Measurements from ENCODE around the gene MINDY4. TPM values are rescaled to one million over a fixed set of nuclear protein-coding genes. Genes with fewer than 3 reads are reported as not detected.

MINDY4 gene
- total RNA-seq, 1 donor from 2014 or later, result 3.8 TPM

DNA sequence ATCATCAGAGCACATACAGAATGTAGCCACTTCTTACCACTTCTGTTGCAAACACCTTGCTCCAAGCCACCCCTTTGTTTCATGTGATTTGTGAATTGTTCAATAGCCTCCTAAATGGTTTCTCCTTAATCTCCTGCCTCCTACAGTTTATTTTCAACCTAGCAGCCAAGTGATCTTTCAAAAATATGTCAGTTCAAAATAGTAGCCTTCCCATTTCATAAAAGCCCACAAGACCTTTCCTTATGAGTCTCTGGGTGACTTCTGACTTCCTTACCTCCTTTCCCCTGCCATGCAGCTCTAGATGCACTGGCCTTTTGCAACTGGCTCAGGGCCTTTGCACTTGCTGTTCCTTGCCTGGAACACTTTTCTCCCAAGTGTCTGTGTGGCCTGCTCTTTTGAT lies 4.8 kb downstream of the MINDY4 start:
- Histone ChIP-seq H3K36me3 (peaks cover 6% of the 10 kb centered on the region), H3K4me1 (peaks cover 56% of the 10 kb centered on the region), H3K9me3 (replicated peaks) (no peaks in the 10 kb centered on the region), H3K27me3 (ENCODE audit: low read depth) (no peaks in the 10 kb centered on the region), H3K27ac (replicated peaks) (no peak overlapping the region), H3K4me3 (no peak overlapping the region)
- TF ChIP-seq, protein P1, sequence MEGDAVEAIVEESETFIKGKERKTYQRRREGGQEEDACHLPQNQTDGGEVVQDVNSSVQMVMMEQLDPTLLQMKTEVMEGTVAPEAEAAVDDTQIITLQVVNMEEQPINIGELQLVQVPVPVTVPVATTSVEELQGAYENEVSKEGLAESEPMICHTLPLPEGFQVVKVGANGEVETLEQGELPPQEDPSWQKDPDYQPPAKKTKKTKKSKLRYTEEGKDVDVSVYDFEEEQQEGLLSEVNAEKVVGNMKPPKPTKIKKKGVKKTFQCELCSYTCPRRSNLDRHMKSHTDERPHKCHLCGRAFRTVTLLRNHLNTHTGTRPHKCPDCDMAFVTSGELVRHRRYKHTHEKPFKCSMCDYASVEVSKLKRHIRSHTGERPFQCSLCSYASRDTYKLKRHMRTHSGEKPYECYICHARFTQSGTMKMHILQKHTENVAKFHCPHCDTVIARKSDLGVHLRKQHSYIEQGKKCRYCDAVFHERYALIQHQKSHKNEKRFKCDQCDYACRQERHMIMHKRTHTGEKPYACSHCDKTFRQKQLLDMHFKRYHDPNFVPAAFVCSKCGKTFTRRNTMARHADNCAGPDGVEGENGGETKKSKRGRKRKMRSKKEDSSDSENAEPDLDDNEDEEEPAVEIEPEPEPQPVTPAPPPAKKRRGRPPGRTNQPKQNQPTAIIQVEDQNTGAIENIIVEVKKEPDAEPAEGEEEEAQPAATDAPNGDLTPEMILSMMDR (IDR thresholded peaks at IDR 0.05; ENCODE audit: borderline replicate concordance), result no peak
- intact Hi-C loops (cut with micrococcal nuclease), result no loop called here
- no peak for DNase-seq

DNA sequence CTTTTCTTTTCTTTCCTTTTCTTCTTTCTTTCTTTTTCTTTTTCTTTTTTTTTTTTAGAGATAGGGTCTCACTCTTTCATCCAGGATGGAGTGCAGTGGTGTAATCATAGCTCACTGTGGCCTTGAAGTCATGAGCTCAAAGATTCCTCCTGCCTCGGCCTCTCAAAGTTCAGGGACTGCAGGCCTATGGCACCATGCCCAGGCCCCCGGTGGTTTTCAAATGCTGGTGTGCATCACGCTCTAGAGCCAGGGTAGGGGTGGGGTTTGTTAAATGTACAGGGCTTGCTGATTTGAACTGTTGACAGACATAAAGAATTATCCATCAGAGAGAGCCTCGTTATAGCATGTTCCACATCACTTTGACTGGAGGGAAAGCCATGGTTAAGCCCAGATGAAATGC lies 5.8 kb downstream of the MINDY4 start:
- Histone ChIP-seq H3K36me3 (peaks cover 6% of the 10 kb centered on the region), H3K27me3 (ENCODE audit: low read depth) (no peaks in the 10 kb centered on the region), H3K27ac (replicated peaks) (no peak overlapping the region), H3K9me3 (replicated peaks) (no peaks in the 10 kb centered on the region), H3K4me3 (no peak overlapping the region), H3K4me1 (peaks cover 46% of the 10 kb centered on the region)
- intact Hi-C loops (cut with micrococcal nuclease), result no loop called here
- no peak for DNase-seq
- TF ChIP-seq, protein P1 (IDR thresholded peaks at IDR 0.05; ENCODE audit: borderline replicate concordance), result no peak

DNA sequence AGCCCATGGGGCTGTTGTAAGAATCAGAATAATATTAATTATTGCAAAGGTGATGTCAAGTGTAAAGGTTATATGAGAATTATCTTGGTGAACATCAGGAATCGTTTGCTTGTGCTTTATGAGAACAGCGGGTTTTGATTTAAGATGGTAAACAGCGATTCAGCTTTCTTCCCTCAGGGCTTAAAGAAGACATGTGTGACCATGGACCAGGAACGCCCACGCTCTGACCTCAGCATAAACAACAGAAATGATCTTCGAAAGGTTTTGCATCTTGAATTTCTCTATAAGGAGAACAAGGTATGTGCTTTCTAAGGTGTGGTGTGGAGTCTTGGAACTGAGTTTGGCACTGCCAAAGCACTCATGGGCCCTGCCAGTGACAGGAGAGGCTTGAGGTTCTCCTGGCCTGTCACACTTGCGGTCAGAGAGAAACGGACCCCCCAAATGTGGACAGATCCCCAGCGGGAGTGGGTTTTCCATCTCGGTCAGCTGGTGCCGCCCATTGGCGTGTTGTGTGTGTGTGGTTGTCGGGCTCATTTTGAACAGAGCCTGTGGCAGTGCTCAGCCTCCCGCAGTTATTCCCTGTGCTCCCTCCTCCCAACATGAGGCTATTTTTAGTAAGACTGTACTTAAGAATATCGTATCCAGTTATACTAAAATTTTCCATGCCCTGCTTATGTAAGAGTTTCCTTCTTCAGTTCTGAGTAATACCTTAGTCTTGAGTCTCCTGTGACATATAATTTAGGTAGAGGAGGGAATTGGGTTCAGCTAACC lies 7.2 kb downstream of the MINDY4 start:
- Histone ChIP-seq H3K4me1 (peaks cover 31% of the 10 kb centered on the region), H3K9me3 (replicated peaks) (no peaks in the 10 kb centered on the region), H3K27ac (replicated peaks) (peak overlapping the region; percentile 68), H3K27me3 (ENCODE audit: low read depth) (no peaks in the 10 kb centered on the region), H3K4me3 (peak overlapping the region; percentile 22), H3K36me3 (peaks cover 21% of the 10 kb centered on the region)
- no peak for DNase-seq
- TF ChIP-seq, protein P1 (IDR thresholded peaks at IDR 0.05; ENCODE audit: borderline replicate concordance), result no peak
- intact Hi-C loops (cut with micrococcal nuclease), result no loop called here

DNA sequence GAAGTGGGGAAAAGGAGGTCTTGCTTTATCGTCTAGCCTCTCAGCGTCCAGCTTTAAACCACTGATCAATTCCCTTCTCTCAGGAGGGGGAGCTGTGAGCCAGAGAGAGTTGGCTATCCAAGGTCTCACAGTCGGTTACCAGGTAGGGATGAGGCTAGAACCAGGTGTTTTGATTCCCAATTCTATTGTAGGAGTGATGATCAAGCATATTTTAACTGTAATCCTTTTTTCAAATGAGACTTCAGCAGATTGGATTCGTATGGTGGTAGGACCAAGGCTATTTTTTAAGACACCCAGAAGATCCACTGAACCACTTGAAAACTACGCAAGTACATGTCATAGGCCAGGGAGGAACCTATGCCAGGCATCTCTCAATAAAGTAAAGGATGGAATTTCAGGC lies 8.4 kb downstream of the MINDY4 start:
- Histone ChIP-seq H3K36me3 (peaks cover 32% of the 10 kb centered on the region), H3K9me3 (replicated peaks) (no peaks in the 10 kb centered on the region), H3K4me3 (no peak overlapping the region), H3K27me3 (ENCODE audit: low read depth) (no peaks in the 10 kb centered on the region), H3K27ac (replicated peaks) (peak overlapping the region; percentile 68), H3K4me1 (peaks cover 28% of the 10 kb centered on the region)
- TF ChIP-seq, protein P1 (IDR thresholded peaks at IDR 0.05; ENCODE audit: borderline replicate concordance), result no peak
- intact Hi-C loops (cut with micrococcal nuclease), result no loop called here
- no peak for DNase-seq

DNA sequence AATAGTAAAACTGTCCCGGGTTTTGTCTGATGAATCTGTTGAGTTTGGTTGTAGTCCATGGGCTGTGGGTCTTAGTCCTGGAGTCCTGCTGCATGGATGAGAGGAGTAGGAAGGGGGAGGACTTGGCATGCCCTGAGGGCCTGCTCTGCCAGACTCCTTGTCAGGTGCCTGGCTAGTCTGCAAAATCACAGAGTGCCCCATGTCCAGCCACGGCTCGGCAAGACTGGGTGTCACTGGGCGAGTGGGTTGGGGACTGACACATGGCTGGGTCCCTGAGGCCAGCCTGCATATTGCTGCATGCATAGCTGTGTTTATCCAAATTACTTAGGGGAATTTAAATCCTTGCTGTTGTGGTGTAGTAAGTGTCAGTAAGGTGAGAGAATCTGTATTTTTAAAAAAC lies 9.7 kb downstream of the MINDY4 start:
- peak overlapping the region; percentile 68 for H3K27ac ChIP-seq (replicated peaks)
- no peaks in the 10 kb centered on the region for H3K9me3 ChIP-seq (replicated peaks)
- H3K4me3 ChIP-seq, result no peak overlapping the region
- intact Hi-C loops (cut with micrococcal nuclease), result no loop called here
- peaks cover 39% of the 10 kb centered on the region for H3K36me3 ChIP-seq
- TF ChIP-seq, protein P1 (IDR thresholded peaks at IDR 0.05; ENCODE audit: borderline replicate concordance), result no peak
- DNase-seq, result peak; percentile 56
- H3K4me1 ChIP-seq, result peaks cover 28% of the 10 kb centered on the region
- H3K27me3 ChIP-seq (ENCODE audit: low read depth), result no peaks in the 10 kb centered on the region
